Liver (tissue), 3 donors: ENCODE data around the gene IRF3.

Source experiments
- CTCF ChIP-seq: fragments of 150-350 bp; IDR thresholded peaks from 2 replicates; pipeline ENCODE4 v1.5.1; 2017; ENCODE audit warnings: improper control_type of control experiment, low read depth, low read length; ENCODE audit not compliant: missing input control
- JUND ChIP-seq, 2 donors: IDR thresholded peaks; 2 replicates each; pipeline ENCODE4 v1.6.1; 2016; ENCODE audit warnings: antibody characterized with exemption in 2 of 2
- REST ChIP-seq: IDR thresholded peaks from 2 replicates; pipeline ENCODE4 v1.6.1; 2016; ENCODE audit warnings: antibody characterized with exemption, mild to moderate bottlenecking
- RXRA ChIP-seq, 2 donors: IDR thresholded peaks; 2 replicates each; pipeline ENCODE4 v1.6.1; 2017 to 2018; ENCODE audit warnings: antibody characterized with exemption in 2 of 2, mild to moderate bottlenecking in 1 of 2
- TAF1 ChIP-seq: conservative IDR thresholded peaks from 2 replicates; pipeline ENCODE4 v1.6.1; 2016; ENCODE audit warnings: antibody characterized with exemption, mild to moderate bottlenecking
- YY1 ChIP-seq: IDR thresholded peaks from 2 replicates; pipeline ENCODE4 v1.6.1; 2016; ENCODE audit warnings: antibody characterized with exemption, mild to moderate bottlenecking
- donor health status: healthy.
- donor health status: healthy.

- TF ChIP-seq CTCF (no peak), YY1 (no peak), TAF1 (no peak), REST (no peak), JUND (IDR thresholded peaks at IDR 0.05) (no peak), RXRA (IDR thresholded peaks at IDR 0.05) (no peak)
These were observed 49.1 kb downstream of the IRF3 start for GRCh38 chr19:49616532-49616931.
